ENCODE data around the gene RPL32. TPM values are rescaled to one million over a fixed set of nuclear protein-coding genes. Genes with fewer than 3 reads are reported as not detected.
A peak's percentile ranks its signal among the peaks of the same experiment; 100 is the strongest.

The RPL32 gene
- polyA plus RNA-seq, 3 donors = 932 to 1,052 (median 942) TPM

- H3K27me3 Mint-ChIP-seq (ENCODE audit: low read depth in 3 of 3) = peaks cover 18 to 19% (median 18%) of the 10 kb centered on the region in 3 donors
- DNase-seq = no peak
- peak overlapping the region in 1 of 3 experiments; percentile 56 for H3K4me3 ChIP-seq (replicated peaks in 1 of 3; ENCODE audit: low read depth in 2 of 3, low read length in 3 of 3)
- no peak for TF ChIP-seq CTCF (IDR thresholded peaks at IDR 0.05)
- peaks cover 0 to 4% of the 10 kb centered on the region in 2 donors for H3K27me3 ChIP-seq (ENCODE audit: control insufficient read depth in 2 of 2, insufficient read depth in 2 of 2, low read length in 2 of 2)
- H3K36me3 ChIP-seq (replicated peaks in 1 of 2; ENCODE audit: control insufficient read depth in 1 of 2, insufficient read depth in 2 of 2, low read length in 2 of 2) = no peaks in the 10 kb centered on the region
- H2AFZ ChIP-seq (ENCODE audit: insufficient read depth, low read depth, low read length, poor library complexity, severe bottlenecking) = peak overlapping the region; percentile 50
- no peaks in the 10 kb centered on the region for H3K36me3 Mint-ChIP-seq
- 25% methylated on average over 57 of the region's 60 CpGs for WGBS (ENCODE audit: insufficient coverage)
- H3K27ac Mint-ChIP-seq = no peak overlapping the region
- no peak overlapping the region for H3K27ac ChIP-seq (ENCODE audit: low read depth in 1 of 2, low read length in 2 of 2)
- H4K20me1 ChIP-seq (ENCODE audit: insufficient read depth, low read length) = no peaks in the 10 kb centered on the region
- H3K4me1 ChIP-seq (ENCODE audit: control insufficient read depth in 1 of 2, insufficient read depth in 2 of 2, low read length in 2 of 2) = peaks cover 8 to 12% of the 10 kb centered on the region in 2 donors
- intact Hi-C loops (cut with micrococcal nuclease) = no loop called here
- H3K9ac ChIP-seq (ENCODE audit: insufficient read depth, low read length, poor library complexity, severe bottlenecking) = peak overlapping the region; percentile 27
- H3K79me2 ChIP-seq (ENCODE audit: insufficient read depth, low read length) = no peaks in the 10 kb centered on the region
- peaks cover 2% of the 10 kb centered on the region for H3K4me1 Mint-ChIP-seq
- peaks cover 0 to 3% (median 0%) of the 10 kb centered on the region in 7 donors for H3K9me3 Mint-ChIP-seq
- H3K4me3 Mint-ChIP-seq = peak overlapping the region; percentile 62 to 76
- peak overlapping the region; percentile 57 for H3K4me2 ChIP-seq (replicated peaks; ENCODE audit: extremely low read depth, low read length, poor library complexity, severe bottlenecking)
- H3K9me3 ChIP-seq (replicated peaks in 1 of 2; ENCODE audit: control insufficient read depth in 1 of 2, insufficient read depth in 1 of 2, low read length in 2 of 2) = no peaks in the 10 kb centered on the region
Measured at GRCh38 chr3:12875857-12876836, 34.8 kb upstream of the RPL32 start.

- Histone ChIP-seq H3K9me3 (replicated peaks in 1 of 2; ENCODE audit: control insufficient read depth in 1 of 2, insufficient read depth in 1 of 2, low read length in 2 of 2) (no peaks in the 10 kb centered on the region), H3K27ac (ENCODE audit: low read depth in 1 of 2, low read length in 2 of 2) (no peak overlapping the region), H3K36me3 (replicated peaks in 1 of 2; ENCODE audit: control insufficient read depth in 1 of 2, insufficient read depth in 2 of 2, low read length in 2 of 2) (no peaks in the 10 kb centered on the region), H3K79me2 (ENCODE audit: insufficient read depth, low read length) (no peaks in the 10 kb centered on the region), H3K4me2 (replicated peaks; ENCODE audit: extremely low read depth, low read length, poor library complexity, severe bottlenecking) (no peak overlapping the region), H3K9ac (ENCODE audit: insufficient read depth, low read length, poor library complexity, severe bottlenecking) (no peak overlapping the region), H2AFZ (ENCODE audit: insufficient read depth, low read depth, low read length, poor library complexity, severe bottlenecking) (no peak overlapping the region), H4K20me1 (ENCODE audit: insufficient read depth, low read length) (no peaks in the 10 kb centered on the region), H3K27me3 (ENCODE audit: control insufficient read depth in 2 of 2, insufficient read depth in 2 of 2, low read length in 2 of 2) (peaks cover 5 to 23% of the 10 kb centered on the region in 2 donors), H3K4me1 (ENCODE audit: control insufficient read depth in 1 of 2, insufficient read depth in 2 of 2, low read length in 2 of 2) (peaks cover 22 to 31% of the 10 kb centered on the region in 2 donors), H3K4me3 (replicated peaks in 1 of 3; ENCODE audit: low read depth in 2 of 3, low read length in 3 of 3) (no peak overlapping the region)
- 92% methylated on average over 4 of the region's 12 CpGs for WGBS (ENCODE audit: insufficient coverage)
- Mint-ChIP-seq H3K4me3 (peak overlapping the region in 1 of 2 donors; percentile 42), H3K27me3 (ENCODE audit: low read depth in 3 of 3) (peaks cover 33 to 44% (median 41%) of the 10 kb centered on the region in 3 donors), H3K9me3 (peaks cover 0 to 7% (median 0%) of the 10 kb centered on the region in 7 donors), H3K27ac (no peak overlapping the region), H3K36me3 (peaks cover 0 to 1% of the 10 kb centered on the region in 2 donors), H3K4me1 (peaks cover 23% of the 10 kb centered on the region)
- intact Hi-C loops (cut with micrococcal nuclease) = no loop called here
- no peak for DNase-seq
- TF ChIP-seq CTCF (IDR thresholded peaks at IDR 0.05) = no peak
Measured at GRCh38 chr3:12871404-12871983, 30.1 kb upstream of the RPL32 start.
